ENCODE data around the gene SLC7A6OS. TPM values are rescaled to one million over a fixed set of nuclear protein-coding genes. Genes with fewer than 3 reads are reported as not detected.
A peak's percentile ranks its signal among the peaks of the same experiment; 100 is the strongest.

Gene SLC7A6OS
- polyA plus RNA-seq (2011; rRNA removed) (8.5 and 10.9 TPM in 2 replicates), polyA minus RNA-seq (2011; rRNA and poly(A)+ RNA removed) (8.2 and 9.2 TPM in 2 replicates)

- ChIA-PET CTCF (interaction anchor here (0.9 to 2.0 kb wide), 3 partner anchors 10 to 49 kb away, joined by 3 to 13 read pairs (median 5); partner anchors contain the start of gene SLC7A6), POLR2A (interaction anchor here (0.5 to 1.9 kb wide), 18 partner anchors 11 to 489 kb away, joined by 3 to 19 read pairs (median 4); partner anchors contain the start of gene SLC7A6)
- DNase-seq (ENCODE audit: low read depth, low spot score), result peak; percentile 54
- H3K27me3 ChIP-seq (ENCODE audit: control insufficient read depth, insufficient read depth, low read length), result no peaks in the 10 kb centered on the region
- TF ChIP-seq, protein P1, sequence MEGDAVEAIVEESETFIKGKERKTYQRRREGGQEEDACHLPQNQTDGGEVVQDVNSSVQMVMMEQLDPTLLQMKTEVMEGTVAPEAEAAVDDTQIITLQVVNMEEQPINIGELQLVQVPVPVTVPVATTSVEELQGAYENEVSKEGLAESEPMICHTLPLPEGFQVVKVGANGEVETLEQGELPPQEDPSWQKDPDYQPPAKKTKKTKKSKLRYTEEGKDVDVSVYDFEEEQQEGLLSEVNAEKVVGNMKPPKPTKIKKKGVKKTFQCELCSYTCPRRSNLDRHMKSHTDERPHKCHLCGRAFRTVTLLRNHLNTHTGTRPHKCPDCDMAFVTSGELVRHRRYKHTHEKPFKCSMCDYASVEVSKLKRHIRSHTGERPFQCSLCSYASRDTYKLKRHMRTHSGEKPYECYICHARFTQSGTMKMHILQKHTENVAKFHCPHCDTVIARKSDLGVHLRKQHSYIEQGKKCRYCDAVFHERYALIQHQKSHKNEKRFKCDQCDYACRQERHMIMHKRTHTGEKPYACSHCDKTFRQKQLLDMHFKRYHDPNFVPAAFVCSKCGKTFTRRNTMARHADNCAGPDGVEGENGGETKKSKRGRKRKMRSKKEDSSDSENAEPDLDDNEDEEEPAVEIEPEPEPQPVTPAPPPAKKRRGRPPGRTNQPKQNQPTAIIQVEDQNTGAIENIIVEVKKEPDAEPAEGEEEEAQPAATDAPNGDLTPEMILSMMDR (IDR thresholded peaks at IDR 0.05; ENCODE audit: low read depth, low read length), result no peak
- H3K9me3 ChIP-seq (ENCODE audit: control insufficient read depth, insufficient read depth, low read length), result no peaks in the 10 kb centered on the region; the same call in 1 of the 2 replicates
- peak within 1 kb of the TSS; percentile 99 for H3K4me3 ChIP-seq (ENCODE audit: low read depth, low read length)
- peak within 1 kb of the TSS; percentile 81 for H3K27ac ChIP-seq (ENCODE audit: low read depth, low read length)
Observed at GRCh38 chr16:68310774-68311511, at the start of gene SLC7A6OS, which contains the start of gene PRMT7. Gene SLC7A6OS, minus strand, starts transcription at chr16:68310946. Its CDS starts 20 bp downstream, at chr16:68310926. Gene PRMT7, plus strand, starts transcription at chr16:68311019. Its CDS starts 4,961 bp downstream, at chr16:68315980.

DNA sequence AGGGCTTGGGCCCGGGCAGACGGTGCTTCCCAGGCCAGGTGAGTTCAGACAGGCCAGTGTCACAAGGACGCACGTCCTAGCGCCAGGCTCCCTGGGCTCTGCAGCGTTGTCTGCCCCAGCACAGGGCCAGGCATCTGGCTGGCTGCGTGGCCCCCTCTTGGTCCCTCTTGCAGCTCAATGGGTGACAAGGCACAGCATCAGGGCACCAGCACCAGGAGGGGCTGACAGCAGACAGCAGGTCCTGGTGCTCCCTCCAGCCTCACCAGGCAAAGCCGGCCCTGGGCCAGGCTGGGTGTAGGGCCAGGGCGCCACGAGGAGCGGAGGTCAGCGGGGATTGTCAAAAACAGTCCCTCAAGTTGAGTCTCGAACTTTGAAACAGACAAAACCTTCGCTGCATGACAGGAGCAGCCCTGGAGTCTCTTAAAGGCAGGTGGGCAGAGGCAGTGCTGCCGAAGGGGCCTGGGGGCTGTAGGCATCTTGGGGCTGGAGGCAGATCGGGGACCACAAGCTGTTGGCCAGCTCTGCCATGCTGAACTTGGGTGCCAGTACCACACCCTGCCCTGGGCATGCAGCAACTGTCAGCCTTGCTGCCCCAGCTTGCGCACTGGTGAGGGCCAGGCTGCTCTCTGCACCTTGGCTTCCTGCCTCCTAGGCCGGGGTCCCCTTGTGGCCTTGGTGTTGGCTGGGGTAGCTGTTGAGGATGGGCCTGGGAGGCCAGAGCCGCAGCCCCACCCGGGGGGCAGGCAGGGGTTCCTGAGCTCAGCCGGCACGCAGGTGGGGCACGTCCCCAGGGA, 48.8 kb upstream of the SLC7A6OS start:
- ChIA-PET POLR2A (no interaction called here), CTCF (no interaction called here)
- no peaks in the 10 kb centered on the region for H3K27me3 ChIP-seq (ENCODE audit: control insufficient read depth, insufficient read depth, low read length)
- H3K4me3 ChIP-seq (ENCODE audit: low read depth, low read length), result no peak overlapping the region
- H3K27ac ChIP-seq (ENCODE audit: low read depth, low read length), result no peak overlapping the region
- DNase-seq (ENCODE audit: low read depth, low spot score), result no peak
- TF ChIP-seq, protein P1 (IDR thresholded peaks at IDR 0.05; ENCODE audit: low read depth, low read length), result no peak
- no peaks in the 10 kb centered on the region; the same call in 1 of the 2 replicates for H3K9me3 ChIP-seq (ENCODE audit: control insufficient read depth, insufficient read depth, low read length)

GRCh38 chr16:68358951-68359350, 48.2 kb upstream of the SLC7A6OS start:
- ChIA-PET POLR2A (no interaction called here), CTCF (no interaction called here)
- H3K4me3 ChIP-seq (ENCODE audit: low read depth, low read length), result no peak overlapping the region
- no peak for DNase-seq (ENCODE audit: low read depth, low spot score)
- H3K27me3 ChIP-seq (ENCODE audit: control insufficient read depth, insufficient read depth, low read length), result no peaks in the 10 kb centered on the region
- no peak overlapping the region for H3K27ac ChIP-seq (ENCODE audit: low read depth, low read length)
- H3K9me3 ChIP-seq (ENCODE audit: control insufficient read depth, insufficient read depth, low read length), result no peaks in the 10 kb centered on the region; the same call in 1 of the 2 replicates
- TF ChIP-seq, protein P1 (IDR thresholded peaks at IDR 0.05; ENCODE audit: low read depth, low read length), result no peak

- no peaks in the 10 kb centered on the region for H3K27me3 ChIP-seq (ENCODE audit: control insufficient read depth, insufficient read depth, low read length)
- no peak overlapping the region for H3K4me3 ChIP-seq (ENCODE audit: low read depth, low read length)
- POLR2A ChIA-PET, result no interaction called here
- no peak overlapping the region for H3K27ac ChIP-seq (ENCODE audit: low read depth, low read length)
- no peak for DNase-seq (ENCODE audit: low read depth, low spot score)
- CTCF ChIA-PET, result no interaction called here
- no peaks in the 10 kb centered on the region; the same call in 1 of the 2 replicates for H3K9me3 ChIP-seq (ENCODE audit: control insufficient read depth, insufficient read depth, low read length)
- TF ChIP-seq, protein P1 (IDR thresholded peaks at IDR 0.05; ENCODE audit: low read depth, low read length), result no peak
Observed at GRCh38 chr16:68357923-68358322, 47.2 kb upstream of the SLC7A6OS start.

Measured in AG04450 (cell line).